Esophagus muscularis mucosa (tissue), 4 donors: ENCODE measurements around the gene MSMB. TPM values are rescaled to one million over a fixed set of nuclear protein-coding genes. Genes with fewer than 3 reads are reported as not detected.
"Not testable (repeated sequence)": the region's sequence is repeated elsewhere in the genome, so short reads cannot be mapped to it uniquely, and the experiment has no call there.

Source experiments
- DNase-seq: peaks from one replicate; pipeline ENCODE4 v3.0.0-alpha.2; 2017; ENCODE audit errors: extremely low spot score
- H3K27ac ChIP-seq, 4 donors: fragments of 200-600 bp; sonication (generic); replicated peaks in 1 of 4; 1 replicate in 3 of 4; 2 replicates in 1 of 4; pipeline ENCODE4 v1.5.1; 2016 to 2019; ENCODE audit warnings: mild to moderate bottlenecking in 1 of 4
- H3K27me3 ChIP-seq, 4 donors: fragments of 200-600 bp; sonication (generic); one replicate each; pipeline versions ENCODE4 v1.5.1 to v1.6.0; 2016 to 2019
- H3K36me3 ChIP-seq, 4 donors: fragments of 200-600 bp; sonication (generic); one replicate each; pipeline ENCODE4 v1.5.1; 2016 to 2019
- H3K4me1 ChIP-seq, 4 donors: fragments of 200-600 bp; sonication (generic); one replicate each; pipeline ENCODE4 v1.5.1; 2016 to 2019
- H3K4me3 ChIP-seq, 4 donors: fragments of 200-600 bp; sonication (generic); 1 replicate in 2 of 4; 2 replicates in 2 of 4; pipeline ENCODE4 v1.5.1; 2016 to 2019; ENCODE audit warnings: mild to moderate bottlenecking in 4 of 4, moderate library complexity in 1 of 4
- H3K9me3 ChIP-seq, 4 donors: fragments of 200-600 bp; sonication (generic); 1 replicate in 3 of 4; 2 replicates in 1 of 4; pipeline ENCODE4 v1.5.1; 2016 to 2019
- CTCF ChIP-seq, 3 experiments: fragments of 200-600 bp in 2 of 3; fragments of 450-650 bp in 1 of 3; sonication (generic) in 2 of 3; IDR thresholded peaks; one replicate each; pipeline ENCODE4 v1.5.1; 2017 to 2019; ENCODE audit warnings: antibody characterized with exemption in 3 of 3, mild to moderate bottlenecking in 2 of 3, moderate library complexity in 1 of 3
- EP300 ChIP-seq: sonication (generic); formaldehyde crosslinking; IDR thresholded peaks from one replicate; pipeline ENCODE4 v1.6.1; 2017; ENCODE audit warnings: antibody characterized with exemption
- POLR2A ChIP-seq: fragments of 450-650 bp; IDR thresholded peaks from one replicate; pipeline ENCODE4 v1.6.1; 2017; ENCODE audit warnings: antibody characterized with exemption, moderate library complexity, mild to moderate bottlenecking, low read depth
- POLR2AphosphoS5 ChIP-seq, 2 donors: sonication (generic); formaldehyde crosslinking; IDR thresholded peaks; one replicate each; pipeline ENCODE4 v1.6.1; 2017; ENCODE audit warnings: antibody characterized with exemption in 2 of 2
- WGBS: methylation state at CpG from one replicate; pipeline ENCODE4 v1.1.5; 2018; 5-methylcytosine and 5-hydroxymethylcytosine counted together
- intact Hi-C: fragments of 100-400 bp; cut with DNase I; formaldehyde crosslinking; loops from one replicate; pipeline ENCODE4 v1.15.1; 2023
- total RNA-seq, 4 donors: library from RNA; depleted of rRNA; stranded (reverse); fragments of >200 nt; gene quantifications; one replicate each; pipeline versions ENCODE4 v1.1.0 to v1.2.1, GENCODE V29; 2016

The MSMB gene
- total RNA-seq, 4 donors from 2014 or later, result not detected

- H3K36me3 ChIP-seq, result no peaks in the 10 kb centered on the region
These were observed 6.2 kb upstream of the MSMB start for GRCh38 chr10:46052057-46052790.

GRCh38 chr10:46050941-46051623, 5.0 kb upstream of the MSMB start:
- no peak for DNase-seq
- Histone ChIP-seq H3K27ac (no peak overlapping the region), H3K27me3 (peaks cover 0 to 23% (median 0%) of the 10 kb centered on the region in 4 donors), H3K9me3 (no peaks in the 10 kb centered on the region), H3K4me3 (no peak overlapping the region), H3K36me3 (no peaks in the 10 kb centered on the region), H3K4me1 (peaks cover 0 to 11% (median 0%) of the 10 kb centered on the region in 4 donors)
- TF ChIP-seq POLR2AphosphoS5 (IDR thresholded peaks at IDR 0.05) (no peak), EP300 (no peak), CTCF (IDR thresholded peaks at IDR 0.05) (no peak), POLR2A (no peak)
- intact Hi-C loops, result no loop called here
- 27% methylated on average over 11 of the region's 11 CpGs for WGBS

More at GRCh38 chr10:46052057-46052790, 6.2 kb upstream of the MSMB start:
- DNase-seq, result no peak
- Histone ChIP-seq H3K27me3 (peaks cover 0 to 23% (median 0%) of the 10 kb centered on the region in 4 donors), H3K9me3 (peaks cover 0 to 6% (median 0%) of the 10 kb centered on the region in 4 donors), H3K4me3 (no peak overlapping the region), H3K27ac (no peak overlapping the region), H3K4me1 (peaks cover 0 to 11% (median 0%) of the 10 kb centered on the region in 4 donors)
- 72% methylated on average over 6 of the region's 7 CpGs for WGBS
- TF ChIP-seq EP300, result no peak
- TF ChIP-seq POLR2A, result no peak
- TF ChIP-seq POLR2AphosphoS5 (IDR thresholded peaks at IDR 0.05), result no peak
- TF ChIP-seq CTCF (IDR thresholded peaks at IDR 0.05), result no peak
- intact Hi-C loops, result no loop called here

- H3K36me3 ChIP-seq, H3K4me3 ChIP-seq, H3K9me3 ChIP-seq, H3K27ac ChIP-seq, DNase-seq, intact Hi-C loops: not testable (repeated sequence)
- WGBS, result 94% methylated on average over 11 of the region's 11 CpGs
- Histone ChIP-seq H3K27me3 (peaks cover 0 to 23% (median 0%) of the 10 kb centered on the region in 4 donors), H3K4me1 (peaks cover 0 to 11% (median 0%) of the 10 kb centered on the region in 4 donors)
These were observed 3.4 kb upstream of the MSMB start for GRCh38 chr10:46049497-46049831.

- no peak overlapping the region for H3K27ac ChIP-seq
- TF ChIP-seq EP300 (no peak), POLR2AphosphoS5 (IDR thresholded peaks at IDR 0.05) (no peak), CTCF (IDR thresholded peaks at IDR 0.05) (no peak), POLR2A (no peak)
- no peak for DNase-seq
- peaks cover 0 to 23% (median 0%) of the 10 kb centered on the region in 4 donors for H3K27me3 ChIP-seq
- H3K36me3 ChIP-seq, result no peaks in the 10 kb centered on the region
- WGBS, result 53% methylated on average over 2 of the region's 2 CpGs
- intact Hi-C loops, result no loop called here
- peaks cover 0 to 11% (median 0%) of the 10 kb centered on the region in 4 donors for H3K4me1 ChIP-seq
- no peaks in the 10 kb centered on the region for H3K9me3 ChIP-seq
- H3K4me3 ChIP-seq, result no peak overlapping the region
These were observed 2.1 kb upstream of the MSMB start for GRCh38 chr10:46048152-46048551.

GRCh38 chr10:46042527-46042926, 3.5 kb downstream of the MSMB start:
- intact Hi-C loops, result no loop called here

More at GRCh38 chr10:46042527-46042926, 3.5 kb downstream of the MSMB start:
- H3K9me3 ChIP-seq, result no peaks in the 10 kb centered on the region
- no peak for DNase-seq
- no peaks in the 10 kb centered on the region for H3K36me3 ChIP-seq
- no peaks in the 10 kb centered on the region for H3K4me1 ChIP-seq
- 66% methylated on average over 4 of the region's 4 CpGs for WGBS
- H3K4me3 ChIP-seq, result no peak overlapping the region
- no peak overlapping the region for H3K27ac ChIP-seq
- no peak for TF ChIP-seq POLR2AphosphoS5 (IDR thresholded peaks at IDR 0.05)
- no peak for TF ChIP-seq CTCF (IDR thresholded peaks at IDR 0.05)
- TF ChIP-seq EP300, result no peak
- no peak for TF ChIP-seq POLR2A
- peaks cover 0 to 5% (median 0%) of the 10 kb centered on the region in 4 donors for H3K27me3 ChIP-seq
